Upper lobe of right lung (tissue), 1 donor: ENCODE results near the gene PDCD1LG2. TPM values are rescaled to one million over a fixed set of nuclear protein-coding genes. Genes with fewer than 3 reads are reported as not detected.

ENCODE experiments used
- ATAC-seq: fragments of 200-7000 bp; cut with Tn5 transposase; one replicate; pipeline ENCODE4 v1.9.1; 2020; ENCODE audit warnings: mild to moderate bottlenecking, moderate library complexity
- DNase-seq: peaks from one replicate; pipeline ENCODE4 v3.0.0-alpha.2; 2020
- H3K27ac ChIP-seq: fragments of 200-600 bp; one replicate; pipeline ENCODE4 v1.8.0; 2022
- H3K27me3 ChIP-seq: fragments of 200-600 bp; one replicate; pipeline ENCODE4 v1.8.0; 2022; ENCODE audit warnings: mild to moderate bottlenecking
- H3K36me3 ChIP-seq: fragments of 200-600 bp; one replicate; pipeline ENCODE4 v1.8.0; 2022
- H3K4me1 ChIP-seq: fragments of 200-600 bp; one replicate; pipeline ENCODE4 v1.8.0; 2022
- H3K4me3 ChIP-seq: fragments of 200-600 bp; one replicate; pipeline ENCODE4 v1.8.0; 2022; ENCODE audit warnings: mild to moderate bottlenecking
- H3K9me3 ChIP-seq: fragments of 200-600 bp; one replicate; pipeline ENCODE4 v1.8.0; 2022
- CTCF ChIP-seq: fragments of 200-600 bp; IDR thresholded peaks from one replicate; pipeline ENCODE4 v1.8.0; 2022; ENCODE audit warnings: antibody characterized with exemption
- intact Hi-C: fragments of 100-400 bp; cut with DNase I; formaldehyde crosslinking; loops from one replicate; pipeline ENCODE4 v1.11.0; 2022
- total RNA-seq: library from RNA; stranded (reverse); fragmentation: NEBNext Ultra II Directional; extraction: Animal tissue kit (Norgen Biotek cat#: 25700); gene quantifications from one replicate; pipeline ENCODE4 v1.2.1, GENCODE V29; 2021
- donor health status: DM: no; HTN: yes; CAD: no; lungs with severe emphysema.

PDCD1LG2 gene
- total RNA-seq, 1 donor from 2014 or later = 6.3 TPM

- no peaks in the 10 kb centered on the region for H3K9me3 ChIP-seq
- DNase-seq (no peak), ATAC-seq (no peak)
- TF ChIP-seq CTCF = no peak
- intact Hi-C loops = no loop called here
- no peaks in the 10 kb centered on the region for H3K36me3 ChIP-seq
- peaks cover 15% of the 10 kb centered on the region for H3K4me1 ChIP-seq
- H3K27ac ChIP-seq = no peak overlapping the region
- peak overlapping the region; percentile 39 for H3K4me3 ChIP-seq
- no peaks in the 10 kb centered on the region for H3K27me3 ChIP-seq
These were observed 1.1 kb downstream of the PDCD1LG2 start for GRCh38 chr9:5511476-5511875.

DNA sequence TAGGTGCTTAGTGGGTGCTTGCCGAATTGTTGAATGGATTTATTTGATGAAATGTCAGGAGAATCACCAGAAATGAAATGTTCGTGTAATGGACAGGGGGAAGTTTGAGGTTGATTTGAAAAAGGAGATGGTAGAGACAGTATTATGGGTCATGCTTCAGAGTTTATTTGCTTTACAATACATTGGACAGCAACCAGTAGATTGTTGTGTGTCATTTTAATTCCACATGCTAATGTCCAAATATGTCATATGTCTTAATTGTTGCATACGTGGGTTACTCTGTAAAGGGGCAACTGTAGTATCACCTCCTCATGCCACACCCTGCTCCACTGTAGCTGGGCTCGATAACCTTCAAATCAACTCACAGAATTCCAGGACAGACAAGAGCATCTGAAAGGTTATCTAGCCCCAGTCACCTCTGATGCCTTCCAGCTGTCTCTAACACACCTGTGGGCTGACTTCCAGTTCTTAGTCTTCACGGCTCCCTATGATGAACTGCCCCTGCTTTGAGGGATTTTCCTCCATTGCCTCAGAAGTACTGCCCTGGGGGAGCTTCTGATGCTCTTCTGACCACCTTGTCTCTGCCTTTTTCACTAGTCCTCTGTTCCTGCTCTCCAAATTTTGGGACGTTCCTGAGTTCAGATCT is 1.7 kb downstream of the PDCD1LG2 start:
- no peak for TF ChIP-seq CTCF
- Histone ChIP-seq H3K27me3 (no peaks in the 10 kb centered on the region), H3K4me1 (peaks cover 15% of the 10 kb centered on the region), H3K9me3 (no peaks in the 10 kb centered on the region), H3K36me3 (no peaks in the 10 kb centered on the region), H3K4me3 (peak overlapping the region; percentile 39), H3K27ac (no peak overlapping the region)
- intact Hi-C loops = no loop called here
- ATAC-seq (no peak), DNase-seq (no peak)

DNA sequence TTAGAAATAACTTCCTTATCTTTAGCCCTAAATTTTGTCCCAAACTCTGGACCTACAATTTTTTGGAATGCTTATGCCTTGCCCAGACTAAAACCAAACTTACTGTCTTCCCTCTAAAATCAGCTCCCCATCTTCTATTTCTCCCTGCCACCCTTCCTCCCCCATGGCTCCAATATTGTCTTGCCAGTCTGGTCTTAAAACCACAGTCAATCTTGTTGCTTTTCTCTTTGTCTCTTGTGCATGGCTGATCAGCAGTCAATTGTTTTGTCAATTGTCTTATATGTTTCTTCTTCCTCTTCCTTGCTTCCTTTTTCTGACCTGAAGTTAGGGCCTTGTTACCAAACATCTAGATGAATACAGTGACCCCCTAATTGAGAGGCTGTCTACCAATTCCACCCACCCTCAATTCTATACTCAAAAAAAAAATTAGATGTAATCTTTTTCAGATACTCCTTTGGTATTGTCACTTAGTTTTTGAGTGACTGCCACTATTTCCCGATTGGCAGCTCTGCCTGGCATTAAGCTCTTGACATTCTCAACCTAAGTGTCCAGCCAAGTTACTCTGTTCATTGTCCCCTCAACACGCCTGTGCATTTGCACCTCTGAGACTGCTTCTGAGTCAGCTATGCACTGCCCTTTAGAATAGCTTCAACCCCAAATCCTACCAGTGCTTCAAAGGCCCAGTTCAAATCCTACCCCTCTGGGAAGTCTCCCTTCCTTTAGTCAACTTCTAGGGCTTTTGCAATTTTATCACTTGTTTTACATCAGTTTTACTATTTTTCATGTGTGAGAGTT is 2.5 kb downstream of the PDCD1LG2 start:
- ATAC-seq (no peak), DNase-seq (no peak)
- peaks cover 15% of the 10 kb centered on the region for H3K4me1 ChIP-seq
- intact Hi-C loops = no loop called here
- no peak overlapping the region for H3K4me3 ChIP-seq
- no peaks in the 10 kb centered on the region for H3K9me3 ChIP-seq
- no peak for TF ChIP-seq CTCF
- H3K36me3 ChIP-seq = no peaks in the 10 kb centered on the region
- H3K27ac ChIP-seq = no peak overlapping the region
- no peaks in the 10 kb centered on the region for H3K27me3 ChIP-seq

DNA sequence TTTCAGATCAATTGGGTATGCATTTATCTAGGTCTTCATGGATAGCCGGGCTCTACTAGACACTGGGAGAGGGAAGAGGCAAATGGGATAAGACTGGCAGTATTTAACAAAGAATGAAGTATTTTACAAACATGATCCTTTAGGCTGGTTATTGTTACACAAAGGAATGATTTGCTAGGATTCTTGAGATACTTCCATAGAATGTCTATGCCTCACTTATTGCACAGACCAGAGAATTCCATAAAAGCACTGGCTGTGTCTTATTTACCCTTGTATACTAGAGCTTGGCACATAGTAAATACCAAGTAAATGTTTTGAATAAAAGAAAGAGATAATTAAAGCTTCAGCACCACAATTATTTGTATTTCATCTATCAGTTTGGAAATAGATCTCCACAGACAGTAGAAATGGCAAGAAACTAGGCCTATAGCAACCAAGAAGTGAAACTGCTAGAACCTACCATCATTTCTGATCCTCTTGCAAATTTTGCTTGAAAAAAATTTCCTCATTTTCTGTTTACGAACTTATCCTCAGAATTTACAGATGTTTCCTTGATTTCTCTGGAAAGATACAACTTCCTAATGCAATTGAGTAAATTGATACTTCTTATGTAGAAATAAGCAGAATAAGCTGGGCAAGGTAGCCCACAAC is 3.8 kb downstream of the PDCD1LG2 start:
- ATAC-seq = no peak
- intact Hi-C loops = no loop called here
- Histone ChIP-seq H3K4me3 (no peak overlapping the region), H3K27ac (no peak overlapping the region), H3K9me3 (no peaks in the 10 kb centered on the region), H3K36me3 (no peaks in the 10 kb centered on the region), H3K27me3 (no peaks in the 10 kb centered on the region), H3K4me1 (peaks cover 15% of the 10 kb centered on the region)
- DNase-seq = no peak
- TF ChIP-seq CTCF = no peak

- no peaks in the 10 kb centered on the region for H3K27me3 ChIP-seq
- no peaks in the 10 kb centered on the region for H3K36me3 ChIP-seq
- peaks cover 11% of the 10 kb centered on the region for H3K4me1 ChIP-seq
- no peak overlapping the region for H3K4me3 ChIP-seq
- intact Hi-C loops = no loop called here
- no peak for TF ChIP-seq CTCF
- H3K9me3 ChIP-seq = no peaks in the 10 kb centered on the region
- ATAC-seq (no peak), DNase-seq (no peak)
- no peak overlapping the region for H3K27ac ChIP-seq
These were observed 4.4 kb downstream of the PDCD1LG2 start for GRCh38 chr9:5514617-5515260.
